ENCODE measurements around the gene SORL1.

SORL1 gene

GRCh38 chr11:121450401-121450800 lies 1.7 kb upstream of the SORL1 start:
- in situ Hi-C loops (cut with MboI; ENCODE audit: low sequenced_read_pairs): no loop called here

GRCh38 chr11:121451178-121451985 lies 732 bp upstream of the SORL1 start:
- in situ Hi-C loops (cut with MboI; ENCODE audit: low sequenced_read_pairs): no loop called here

- in situ Hi-C loops (cut with MboI; ENCODE audit: low sequenced_read_pairs): no loop called here
Observed at GRCh38 chr11:121452609-121453150, 566 bp downstream of the SORL1 start, which contains the start of gene SORL1-AS1. Gene SORL1-AS1 (minus strand): TSS chr11:121452967.

- in situ Hi-C loops (cut with MboI; ENCODE audit: low sequenced_read_pairs): no loop called here
Observed at GRCh38 chr11:121453589-121454299, 1.6 kb downstream of the SORL1 start.

- in situ Hi-C loops (cut with MboI; ENCODE audit: low sequenced_read_pairs): no loop called here
Observed at GRCh38 chr11:121455115-121455514, 3.0 kb downstream of the SORL1 start.

- in situ Hi-C loops (cut with MboI; ENCODE audit: low sequenced_read_pairs): no loop called here
Observed at GRCh38 chr11:121456151-121456550, 4.0 kb downstream of the SORL1 start.

GRCh38 chr11:121456816-121457431 lies 4.8 kb downstream of the SORL1 start:
- in situ Hi-C loops (cut with MboI; ENCODE audit: low sequenced_read_pairs): no loop called here

GRCh38 chr11:121458551-121458950 lies 6.4 kb downstream of the SORL1 start:
- in situ Hi-C loops (cut with MboI; ENCODE audit: low sequenced_read_pairs): no loop called here

GRCh38 chr11:121459413-121460017 lies 7.4 kb downstream of the SORL1 start:
- in situ Hi-C loops (cut with MboI; ENCODE audit: low sequenced_read_pairs): no loop called here

- in situ Hi-C loops (cut with MboI; ENCODE audit: low sequenced_read_pairs): no loop called here
Observed at GRCh38 chr11:121460941-121461514, 8.9 kb downstream of the SORL1 start.

- in situ Hi-C loops (cut with MboI; ENCODE audit: low sequenced_read_pairs): no loop called here
Observed at GRCh38 chr11:121461843-121462242, 9.7 kb downstream of the SORL1 start.

- in situ Hi-C loops (cut with MboI; ENCODE audit: low sequenced_read_pairs): no loop called here
Observed at GRCh38 chr11:121463689-121464335, 11.7 kb downstream of the SORL1 start.

- in situ Hi-C loops (cut with MboI; ENCODE audit: low sequenced_read_pairs): no loop called here
Observed at GRCh38 chr11:121464352-121464946, 12.3 kb downstream of the SORL1 start.

GRCh38 chr11:121465709-121466062 lies 13.6 kb downstream of the SORL1 start:
- in situ Hi-C loops (cut with MboI; ENCODE audit: low sequenced_read_pairs): no loop called here

GRCh38 chr11:121466063-121466794 lies 14.1 kb downstream of the SORL1 start:
- in situ Hi-C loops (cut with MboI; ENCODE audit: low sequenced_read_pairs): no loop called here

- in situ Hi-C loops (cut with MboI; ENCODE audit: low sequenced_read_pairs): no loop called here
Observed at GRCh38 chr11:121467471-121467870, 15.4 kb downstream of the SORL1 start.

GRCh38 chr11:121467965-121468364 lies 15.9 kb downstream of the SORL1 start:
- in situ Hi-C loops (cut with MboI; ENCODE audit: low sequenced_read_pairs): no loop called here

- in situ Hi-C loops (cut with MboI; ENCODE audit: low sequenced_read_pairs): no loop called here
Observed at GRCh38 chr11:121469910-121470309, 17.8 kb downstream of the SORL1 start.

GRCh38 chr11:121471167-121471566 lies 19.1 kb downstream of the SORL1 start:
- in situ Hi-C loops (cut with MboI; ENCODE audit: low sequenced_read_pairs): no loop called here
